ENCODE data around the gene DUSP7.

GRCh38 chr3:52097851-52098507 lies 41.6 kb upstream of the DUSP7 start:
- TF ChIP-seq CTCF (IDR thresholded peaks at IDR 0.05 in 2 of 3, conservative IDR thresholded peaks at IDR 0.05 in 1 of 3; ENCODE audit: borderline replicate concordance in 1 of 3, insufficient read depth in 1 of 3, low read depth in 2 of 3, low read length in 2 of 3), result no peak
- TF ChIP-seq CBX3 (IDR thresholded peaks at IDR 0.05; ENCODE audit: low read depth), result no peak
- TF ChIP-seq, protein P1, sequence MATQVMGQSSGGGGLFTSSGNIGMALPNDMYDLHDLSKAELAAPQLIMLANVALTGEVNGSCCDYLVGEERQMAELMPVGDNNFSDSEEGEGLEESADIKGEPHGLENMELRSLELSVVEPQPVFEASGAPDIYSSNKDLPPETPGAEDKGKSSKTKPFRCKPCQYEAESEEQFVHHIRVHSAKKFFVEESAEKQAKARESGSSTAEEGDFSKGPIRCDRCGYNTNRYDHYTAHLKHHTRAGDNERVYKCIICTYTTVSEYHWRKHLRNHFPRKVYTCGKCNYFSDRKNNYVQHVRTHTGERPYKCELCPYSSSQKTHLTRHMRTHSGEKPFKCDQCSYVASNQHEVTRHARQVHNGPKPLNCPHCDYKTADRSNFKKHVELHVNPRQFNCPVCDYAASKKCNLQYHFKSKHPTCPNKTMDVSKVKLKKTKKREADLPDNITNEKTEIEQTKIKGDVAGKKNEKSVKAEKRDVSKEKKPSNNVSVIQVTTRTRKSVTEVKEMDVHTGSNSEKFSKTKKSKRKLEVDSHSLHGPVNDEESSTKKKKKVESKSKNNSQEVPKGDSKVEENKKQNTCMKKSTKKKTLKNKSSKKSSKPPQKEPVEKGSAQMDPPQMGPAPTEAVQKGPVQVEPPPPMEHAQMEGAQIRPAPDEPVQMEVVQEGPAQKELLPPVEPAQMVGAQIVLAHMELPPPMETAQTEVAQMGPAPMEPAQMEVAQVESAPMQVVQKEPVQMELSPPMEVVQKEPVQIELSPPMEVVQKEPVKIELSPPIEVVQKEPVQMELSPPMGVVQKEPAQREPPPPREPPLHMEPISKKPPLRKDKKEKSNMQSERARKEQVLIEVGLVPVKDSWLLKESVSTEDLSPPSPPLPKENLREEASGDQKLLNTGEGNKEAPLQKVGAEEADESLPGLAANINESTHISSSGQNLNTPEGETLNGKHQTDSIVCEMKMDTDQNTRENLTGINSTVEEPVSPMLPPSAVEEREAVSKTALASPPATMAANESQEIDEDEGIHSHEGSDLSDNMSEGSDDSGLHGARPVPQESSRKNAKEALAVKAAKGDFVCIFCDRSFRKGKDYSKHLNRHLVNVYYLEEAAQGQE (IDR thresholded peaks at IDR 0.05; ENCODE audit: low read depth), result no peak
- TF ChIP-seq EZH2phosphoT487 (IDR thresholded peaks at IDR 0.05; ENCODE audit: borderline replicate concordance), result no peak
- no peak for TF ChIP-seq POLR2A (IDR thresholded peaks at IDR 0.05; ENCODE audit: borderline replicate concordance, extremely low read depth, insufficient read depth, insufficient read length)

Data from HCT116 (cell line).